HEK293 (cell line): Measurements from ENCODE around the gene BRD1.

Experiments
- BCL6B ChIP-seq: fragments of 450-650 bp; formaldehyde crosslinking; IDR thresholded peaks from 2 replicates; pipeline ENCODE4 v1.5.1; 2017; ENCODE audit warnings: missing biosample characterization, missing genetic modification characterization
- KLF1 ChIP-seq: fragments of 450-650 bp; formaldehyde crosslinking; IDR thresholded peaks from 2 replicates; pipeline ENCODE4 v1.5.1; 2016; ENCODE audit warnings: missing biosample characterization, missing genetic modification characterization
- MEIS1 ChIP-seq: sonication (generic); formaldehyde crosslinking; IDR thresholded peaks from 2 replicates; pipeline ENCODE4 v1.8.1; 2022; ENCODE audit warnings: missing genetic modification reagents, mild to moderate bottlenecking, borderline replicate concordance
- OVOL3 ChIP-seq: fragments of 450-650 bp; formaldehyde crosslinking; IDR thresholded peaks from 2 replicates; pipeline ENCODE4 v1.5.1; 2016; ENCODE audit warnings: missing biosample characterization, missing genetic modification characterization
- PATZ1 ChIP-seq: fragments of 450-650 bp; formaldehyde crosslinking; IDR thresholded peaks from 2 replicates; pipeline ENCODE4 v1.5.1; 2016; ENCODE audit warnings: missing biosample characterization, missing genetic modification characterization
- PBX3 ChIP-seq: sonication (generic); formaldehyde crosslinking; IDR thresholded peaks from 2 replicates; pipeline ENCODE4 v1.8.1; 2022; ENCODE audit warnings: mild to moderate bottlenecking, moderate library complexity, missing genetic modification reagents
- PRDM2 ChIP-seq: fragments of 450-650 bp; formaldehyde crosslinking; IDR thresholded peaks from 2 replicates; pipeline ENCODE4 v1.5.1; 2016; ENCODE audit warnings: missing biosample characterization, missing genetic modification characterization, borderline replicate concordance
- ZBTB7A ChIP-seq: fragments of 450-650 bp; formaldehyde crosslinking; IDR thresholded peaks from 2 replicates; pipeline ENCODE4 v1.5.1; 2016; ENCODE audit warnings: low read depth, missing biosample characterization, missing genetic modification characterization
- ZBTB8A ChIP-seq: fragments of 450-650 bp; formaldehyde crosslinking; IDR thresholded peaks from 2 replicates; pipeline ENCODE4 v1.5.1; 2016; ENCODE audit warnings: missing biosample characterization, missing genetic modification characterization
- ZFHX2 ChIP-seq: fragments of 450-650 bp; formaldehyde crosslinking; conservative IDR thresholded peaks from 2 replicates; pipeline ENCODE4 v1.5.1; 2016; ENCODE audit warnings: missing biosample characterization, missing genetic modification characterization
- ZFP41 ChIP-seq: fragments of 450-650 bp; formaldehyde crosslinking; IDR thresholded peaks from 2 replicates; pipeline ENCODE4 v1.5.1; 2016; ENCODE audit warnings: missing biosample characterization, missing genetic modification characterization, borderline replicate concordance
- ZIC2 ChIP-seq: fragments of 450-650 bp; formaldehyde crosslinking; IDR thresholded peaks from 2 replicates; pipeline ENCODE4 v1.5.1; 2016; ENCODE audit warnings: missing biosample characterization, missing genetic modification characterization
- ZNF112 ChIP-seq: fragments of 450-650 bp; formaldehyde crosslinking; IDR thresholded peaks from 2 replicates; pipeline ENCODE4 v1.5.0; 2017; ENCODE audit warnings: missing biosample characterization, missing genetic modification characterization
- ZNF2 ChIP-seq: fragments of 450-650 bp; formaldehyde crosslinking; IDR thresholded peaks from 2 replicates; pipeline ENCODE4 v1.5.1; 2016; ENCODE audit warnings: missing biosample characterization, missing genetic modification characterization
- ZNF398 ChIP-seq: fragments of 450-650 bp; formaldehyde crosslinking; IDR thresholded peaks from 2 replicates; pipeline ENCODE4 v1.5.1; 2017; ENCODE audit warnings: missing biosample characterization, missing genetic modification characterization
- ZNF449 ChIP-seq: fragments of 450-650 bp; formaldehyde crosslinking; IDR thresholded peaks from 2 replicates; pipeline ENCODE4 v1.5.1; 2017; ENCODE audit warnings: missing biosample characterization, mild to moderate bottlenecking, missing genetic modification characterization, moderate library complexity
- ZNF585B ChIP-seq: fragments of 450-650 bp; formaldehyde crosslinking; IDR thresholded peaks from 2 replicates; pipeline ENCODE4 v1.5.1; 2016; ENCODE audit warnings: missing biosample characterization, missing genetic modification characterization
- ZNF610 ChIP-seq: fragments of 450-650 bp; formaldehyde crosslinking; IDR thresholded peaks from 2 replicates; pipeline ENCODE4 v1.5.1; 2016; ENCODE audit warnings: missing biosample characterization, missing genetic modification characterization, borderline replicate concordance
- ZNF639 ChIP-seq: fragments of 450-650 bp; formaldehyde crosslinking; IDR thresholded peaks from 2 replicates; pipeline ENCODE4 v1.5.1; 2016; ENCODE audit warnings: missing biosample characterization, missing genetic modification characterization
- ZNF660 ChIP-seq: fragments of 450-650 bp; IDR thresholded peaks from 2 replicates; pipeline ENCODE4 v1.5.1; 2018; ENCODE audit warnings: missing biosample characterization, mild to moderate bottlenecking, missing genetic modification characterization
- ZNF670 ChIP-seq: fragments of 450-650 bp; formaldehyde crosslinking; IDR thresholded peaks from 2 replicates; pipeline ENCODE4 v1.5.1; 2016; ENCODE audit warnings: missing biosample characterization, missing genetic modification characterization, low read depth
- ZNF776 ChIP-seq: fragments of 450-650 bp; formaldehyde crosslinking; IDR thresholded peaks from 2 replicates; pipeline ENCODE4 v1.5.0; 2017; ENCODE audit warnings: missing biosample characterization, missing genetic modification characterization, borderline replicate concordance

Gene BRD1

GRCh38 chr22:49852898-49853894, 25.5 kb upstream of the BRD1 start, which contains the start of gene ZBED4 (continued):
- TF ChIP-seq ZNF639 (tag by site-specific recombination) (no peak), ZIC2 (tag by site-specific recombination) (peak; percentile 89), ZNF585B (tag by site-specific recombination) (no peak), PRDM2 (tag by site-specific recombination) (no peak), PBX3 (CRISPR knock-in tag) (0 out of 2 replicates have a peak, but pooled peaks have one; percentile 20), ZNF398 (peak; percentile 40), KLF1 (peak; percentile 63), PATZ1 (peak; percentile 97), ZNF449 (peak; percentile 75), ZBTB7A (tag by site-specific recombination) (peak; percentile 63; the same call in 1 of the 2 replicates), ZNF670 (tag by site-specific recombination) (no peak), ZFHX2 (tag by site-specific recombination) (no peak; the same call in 1 of the 2 replicates), ZFP41 (tag by site-specific recombination) (no peak), ZNF660 (tag by site-specific recombination) (peak; percentile 62), ZNF2 (tag by site-specific recombination) (peak; percentile 60), BCL6B (tag by site-specific recombination) (no peak), ZBTB8A (peak; percentile 100), ZNF610 (0 out of 2 replicates have a peak, but pooled peaks have one; percentile 53), OVOL3 (tag by site-specific recombination) (no peak), ZNF776 (tag by site-specific recombination) (no peak), MEIS1 (CRISPR knock-in tag) (no peak), ZNF112 (tag by site-specific recombination) (no peak)
